ENCODE data around the gene ZGPAT.

ZGPAT gene

DNA sequence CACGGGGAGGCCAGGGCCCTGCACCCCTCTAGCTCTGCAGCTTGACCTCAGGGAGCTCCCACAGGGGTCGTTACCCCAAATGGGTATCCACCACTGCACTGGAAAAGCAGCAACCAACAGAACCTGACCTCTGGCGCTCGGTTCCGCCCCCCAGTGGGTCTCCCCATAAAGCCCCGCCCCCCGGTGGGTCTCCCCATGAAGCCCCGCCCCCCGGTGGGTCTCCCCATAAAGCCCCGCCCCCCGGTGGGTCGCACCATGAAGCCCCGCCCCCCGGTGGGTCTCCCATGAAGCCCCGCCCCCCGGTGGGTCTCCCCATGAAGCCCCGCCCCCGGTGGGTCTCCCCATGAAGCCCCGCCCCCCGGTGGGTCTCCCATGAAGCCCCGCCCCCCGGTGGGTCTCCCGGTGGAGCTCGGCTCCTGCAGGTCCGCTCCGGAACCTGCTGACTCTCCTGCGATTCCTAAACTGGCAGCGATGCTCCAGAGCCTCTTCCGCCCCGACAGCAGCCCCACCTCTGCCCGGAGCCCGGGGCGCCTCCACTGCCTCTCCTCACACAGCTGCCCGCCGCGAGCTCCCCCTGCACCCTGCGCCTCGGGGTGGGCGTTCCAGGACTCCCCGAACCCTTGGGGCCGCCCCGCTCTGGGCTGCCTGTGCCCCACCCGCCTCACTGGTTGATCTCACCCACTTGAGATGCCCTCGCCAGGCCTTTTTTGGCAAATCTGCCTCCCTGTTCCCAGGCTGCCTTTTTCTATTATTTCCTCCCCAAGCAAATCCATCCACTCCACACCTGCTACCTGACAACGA is 43.8 kb downstream of the ZGPAT start:
- no peak for TF ChIP-seq POLR2AphosphoS5 (IDR thresholded peaks at IDR 0.05; ENCODE audit: borderline replicate concordance, low read depth, low read length)
- no peak for TF ChIP-seq FOXP2 (optimal IDR thresholded peaks at IDR 0.05; ENCODE audit: control extremely low read depth, extremely low read length, insufficient read depth)
- no peak for TF ChIP-seq EZH2 (IDR thresholded peaks at IDR 0.05)
- Histone ChIP-seq H3K9me3 (ENCODE audit: low read depth, low read length) (no peaks in the 10 kb centered on the region), H3K9ac (ENCODE audit: insufficient read length) (no peak overlapping the region), H3K36me3 (ENCODE audit: insufficient read depth, low read length) (no peaks in the 10 kb centered on the region), H3K4me3 (no peak overlapping the region), H3K27ac (no peak overlapping the region)
- no peak for DNase-seq (ENCODE audit: low read depth, low spot score)

GRCh38 chr20:63752411-63753101 is 44.7 kb downstream of the ZGPAT start:
- H3K27ac ChIP-seq, result no peak overlapping the region
- no peak overlapping the region for H3K4me3 ChIP-seq
- H3K9ac ChIP-seq (ENCODE audit: insufficient read length), result no peak overlapping the region
- no peak for TF ChIP-seq EZH2 (IDR thresholded peaks at IDR 0.05)
- TF ChIP-seq FOXP2 (optimal IDR thresholded peaks at IDR 0.05; ENCODE audit: control extremely low read depth, extremely low read length, insufficient read depth), result no peak
- no peak for TF ChIP-seq POLR2AphosphoS5 (IDR thresholded peaks at IDR 0.05; ENCODE audit: borderline replicate concordance, low read depth, low read length)
- H3K9me3 ChIP-seq (ENCODE audit: low read depth, low read length), result no peaks in the 10 kb centered on the region
- no peaks in the 10 kb centered on the region for H3K36me3 ChIP-seq (ENCODE audit: insufficient read depth, low read length)
- DNase-seq (ENCODE audit: low read depth, low spot score), result no peak

DNA sequence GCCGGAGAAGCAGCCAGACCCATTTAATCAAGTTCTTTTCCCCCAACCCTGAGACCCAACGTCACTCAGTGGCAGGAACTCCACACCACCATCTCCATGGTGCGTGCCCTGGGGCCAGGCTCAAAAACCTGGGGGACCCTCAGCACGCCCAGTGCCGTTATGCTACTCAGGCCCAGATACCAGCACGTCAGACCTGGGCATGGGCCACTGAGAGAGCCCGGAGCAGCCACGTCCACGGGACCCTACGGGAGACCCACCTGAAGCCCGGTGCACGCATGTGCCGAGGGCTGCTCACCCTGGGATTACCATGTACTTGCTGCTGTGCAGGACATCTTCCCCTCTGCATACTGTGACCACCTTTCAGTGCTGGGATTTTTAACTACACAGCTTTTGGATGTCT is 45.5 kb downstream of the ZGPAT start:
- Histone ChIP-seq H3K36me3 (ENCODE audit: insufficient read depth, low read length) (no peaks in the 10 kb centered on the region), H3K9me3 (ENCODE audit: low read depth, low read length) (no peaks in the 10 kb centered on the region), H3K4me3 (no peak overlapping the region), H3K9ac (ENCODE audit: insufficient read length) (no peak overlapping the region), H3K27ac (no peak overlapping the region)
- TF ChIP-seq FOXP2 (optimal IDR thresholded peaks at IDR 0.05; ENCODE audit: control extremely low read depth, extremely low read length, insufficient read depth) (no peak), EZH2 (IDR thresholded peaks at IDR 0.05) (no peak), POLR2AphosphoS5 (IDR thresholded peaks at IDR 0.05; ENCODE audit: borderline replicate concordance, low read depth, low read length) (no peak)
- DNase-seq (ENCODE audit: low read depth, low spot score), result no peak

DNA sequence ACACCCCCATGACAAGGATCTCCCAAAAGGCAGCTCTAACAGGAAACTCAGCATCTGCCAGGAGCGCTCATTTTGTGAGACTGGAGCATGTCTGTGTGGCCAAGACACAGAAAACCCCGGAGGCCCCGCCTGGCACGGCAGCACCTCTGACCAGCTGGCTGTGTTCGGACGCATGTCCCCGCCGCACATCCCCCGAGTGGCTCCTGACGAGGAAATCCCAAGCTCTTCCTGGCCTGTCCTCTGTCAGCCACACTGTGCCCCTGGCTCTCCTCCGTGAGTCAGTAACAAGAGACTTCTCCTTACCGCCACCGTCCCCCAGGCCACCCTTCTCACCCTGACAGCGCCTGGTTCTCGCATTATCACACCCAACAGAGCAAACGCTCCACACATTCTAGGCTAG is 46.2 kb downstream of the ZGPAT start:
- H3K27ac ChIP-seq, result no peak overlapping the region
- no peaks in the 10 kb centered on the region for H3K9me3 ChIP-seq (ENCODE audit: low read depth, low read length)
- no peaks in the 10 kb centered on the region for H3K36me3 ChIP-seq (ENCODE audit: insufficient read depth, low read length)
- TF ChIP-seq EZH2 (IDR thresholded peaks at IDR 0.05), result no peak
- no peak for TF ChIP-seq POLR2AphosphoS5 (IDR thresholded peaks at IDR 0.05; ENCODE audit: borderline replicate concordance, low read depth, low read length)
- TF ChIP-seq FOXP2 (optimal IDR thresholded peaks at IDR 0.05; ENCODE audit: control extremely low read depth, extremely low read length, insufficient read depth), result no peak
- no peak overlapping the region for H3K9ac ChIP-seq (ENCODE audit: insufficient read length)
- no peak overlapping the region for H3K4me3 ChIP-seq
- no peak for DNase-seq (ENCODE audit: low read depth, low spot score)

GRCh38 chr20:63755933-63756647 is 48.3 kb downstream of the ZGPAT start:
- no peak for TF ChIP-seq FOXP2 (optimal IDR thresholded peaks at IDR 0.05; ENCODE audit: control extremely low read depth, extremely low read length, insufficient read depth)
- no peak for TF ChIP-seq POLR2AphosphoS5 (IDR thresholded peaks at IDR 0.05; ENCODE audit: borderline replicate concordance, low read depth, low read length)
- TF ChIP-seq EZH2 (IDR thresholded peaks at IDR 0.05), result no peak
- Histone ChIP-seq H3K9ac (ENCODE audit: insufficient read length) (no peak overlapping the region), H3K27ac (no peak overlapping the region), H3K9me3 (ENCODE audit: low read depth, low read length) (no peaks in the 10 kb centered on the region), H3K4me3 (no peak overlapping the region), H3K36me3 (ENCODE audit: insufficient read depth, low read length) (no peaks in the 10 kb centered on the region)
- no peak for DNase-seq (ENCODE audit: low read depth, low spot score)

DNA sequence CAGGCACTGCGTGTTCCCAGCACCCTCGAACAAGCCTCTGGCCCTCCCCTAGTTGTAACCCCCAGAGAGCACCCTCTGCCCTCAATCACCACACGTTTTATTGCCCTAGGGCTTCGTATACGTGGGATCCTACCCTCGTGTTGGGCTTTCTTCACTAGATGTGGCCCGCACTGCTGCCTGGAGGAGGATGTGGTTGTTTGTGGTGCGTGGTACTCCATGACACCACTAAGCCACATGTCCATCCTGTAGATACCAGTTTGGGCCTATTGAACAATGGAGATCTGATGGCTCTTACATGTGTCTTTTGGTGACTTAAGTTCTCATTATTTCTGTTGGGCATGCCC is 48.8 kb downstream of the ZGPAT start:
- no peak for DNase-seq (ENCODE audit: low read depth, low spot score)
- H3K9ac ChIP-seq (ENCODE audit: insufficient read length), result no peak overlapping the region
- H3K36me3 ChIP-seq (ENCODE audit: insufficient read depth, low read length), result no peaks in the 10 kb centered on the region
- no peak overlapping the region for H3K27ac ChIP-seq
- H3K4me3 ChIP-seq, result no peak overlapping the region
- no peak for TF ChIP-seq POLR2AphosphoS5 (IDR thresholded peaks at IDR 0.05; ENCODE audit: borderline replicate concordance, low read depth, low read length)
- TF ChIP-seq EZH2 (IDR thresholded peaks at IDR 0.05), result no peak
- TF ChIP-seq FOXP2 (optimal IDR thresholded peaks at IDR 0.05; ENCODE audit: control extremely low read depth, extremely low read length, insufficient read depth), result no peak
- H3K9me3 ChIP-seq (ENCODE audit: low read depth, low read length), result no peaks in the 10 kb centered on the region

DNA sequence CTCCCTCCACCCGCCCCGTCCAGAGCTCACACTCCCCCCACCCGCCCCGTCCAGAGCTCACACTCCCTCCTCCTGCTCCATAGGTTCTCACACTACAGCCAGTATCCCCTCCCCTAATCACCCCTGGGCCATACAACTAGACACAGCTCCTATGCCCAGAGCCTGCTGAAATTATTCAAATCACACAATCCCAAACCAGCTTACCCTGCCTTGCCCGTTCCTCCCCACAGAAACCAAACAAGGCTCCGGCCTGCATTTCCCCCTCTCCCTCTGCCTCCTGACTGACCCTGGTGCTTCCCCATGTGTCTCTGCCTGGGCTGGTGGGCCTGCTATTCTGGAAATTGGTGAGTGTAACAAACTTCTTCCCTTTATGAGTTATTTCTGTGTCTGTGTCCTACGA is 50.3 kb downstream of the ZGPAT start:
- TF ChIP-seq EZH2 (IDR thresholded peaks at IDR 0.05), result no peak
- no peak for TF ChIP-seq POLR2AphosphoS5 (IDR thresholded peaks at IDR 0.05; ENCODE audit: borderline replicate concordance, low read depth, low read length)
- no peak for TF ChIP-seq FOXP2 (optimal IDR thresholded peaks at IDR 0.05; ENCODE audit: control extremely low read depth, extremely low read length, insufficient read depth)
- DNase-seq (ENCODE audit: low read depth, low spot score), result no peak
- Histone ChIP-seq H3K4me3 (no peak overlapping the region), H3K9me3 (ENCODE audit: low read depth, low read length) (no peaks in the 10 kb centered on the region), H3K36me3 (ENCODE audit: insufficient read depth, low read length) (no peaks in the 10 kb centered on the region), H3K9ac (ENCODE audit: insufficient read length) (no peak overlapping the region), H3K27ac (no peak overlapping the region)

GRCh38 chr20:63759377-63759901 is 51.6 kb downstream of the ZGPAT start:
- Histone ChIP-seq H3K9ac (ENCODE audit: insufficient read length) (no peak overlapping the region), H3K27ac (no peak overlapping the region), H3K36me3 (ENCODE audit: insufficient read depth, low read length) (no peaks in the 10 kb centered on the region), H3K9me3 (ENCODE audit: low read depth, low read length) (no peaks in the 10 kb centered on the region), H3K4me3 (no peak overlapping the region)
- no peak for TF ChIP-seq EZH2 (IDR thresholded peaks at IDR 0.05)
- TF ChIP-seq POLR2AphosphoS5 (IDR thresholded peaks at IDR 0.05; ENCODE audit: borderline replicate concordance, low read depth, low read length), result no peak
- no peak for TF ChIP-seq FOXP2 (optimal IDR thresholded peaks at IDR 0.05; ENCODE audit: control extremely low read depth, extremely low read length, insufficient read depth)
- DNase-seq (ENCODE audit: low read depth, low spot score), result no peak

Measured in SK-N-MC (cell line).